Measurements from ENCODE around the gene SUPT3H.

Gene SUPT3H

GRCh38 chr6:44820759-44821158 is 557.0 kb downstream of the SUPT3H start:
- DNase-seq = no peak

GRCh38 chr6:44820321-44820720 is 557.4 kb downstream of the SUPT3H start:
- DNase-seq = no peak

GRCh38 chr6:44811456-44811855 is 566.3 kb downstream of the SUPT3H start:
- no peak for DNase-seq

GRCh38 chr6:44809258-44809657 is 568.5 kb downstream of the SUPT3H start:
- DNase-seq = no peak

- DNase-seq = no peak
Measured at GRCh38 chr6:44808148-44808547, 569.6 kb downstream of the SUPT3H start.

- no peak for DNase-seq
Measured at GRCh38 chr6:44806656-44807055, 571.1 kb downstream of the SUPT3H start.

- DNase-seq = no peak
Measured at GRCh38 chr6:44805238-44805846, 572.4 kb downstream of the SUPT3H start.

GRCh38 chr6:44804546-44805159 is 573.1 kb downstream of the SUPT3H start:
- no peak for DNase-seq

- no peak for DNase-seq
Measured at GRCh38 chr6:44804016-44804415, 573.7 kb downstream of the SUPT3H start.

- no peak for DNase-seq
Measured at GRCh38 chr6:44800784-44801592, 576.7 kb downstream of the SUPT3H start.

- no peak for DNase-seq
Measured at GRCh38 chr6:44800171-44800783, 577.5 kb downstream of the SUPT3H start.

- no peak for DNase-seq
Measured at GRCh38 chr6:44797746-44798145, 580.0 kb downstream of the SUPT3H start.

GRCh38 chr6:44795326-44795725 is 582.4 kb downstream of the SUPT3H start:
- DNase-seq = no peak

- DNase-seq = no peak
Measured at GRCh38 chr6:44789806-44790205, 587.9 kb downstream of the SUPT3H start.

- no peak for DNase-seq
Measured at GRCh38 chr6:44789061-44789460, 588.7 kb downstream of the SUPT3H start.

- DNase-seq = no peak
Measured at GRCh38 chr6:44788387-44788981, 589.2 kb downstream of the SUPT3H start.

GRCh38 chr6:44787254-44787834 is 590.4 kb downstream of the SUPT3H start:
- DNase-seq = no peak

- no peak for DNase-seq
Measured at GRCh38 chr6:44785130-44785529, 592.6 kb downstream of the SUPT3H start.

GRCh38 chr6:44784195-44784594 is 593.5 kb downstream of the SUPT3H start:
- no peak for DNase-seq

- no peak for DNase-seq
Measured at GRCh38 chr6:44782892-44783291, 594.8 kb downstream of the SUPT3H start.

GRCh38 chr6:44781912-44782597 is 595.7 kb downstream of the SUPT3H start:
- DNase-seq = peak; percentile 40

- DNase-seq = no peak
Measured at GRCh38 chr6:44780161-44780560, 597.6 kb downstream of the SUPT3H start.

Data from retina (tissue), 1 donor.